Activated CD8-positive, alpha-beta T cell treated with anti-CD3 and anti-CD28 coated beads, Interleukin-2, amount 10 ng/mL, durations not matched to agents 7 days and 5 days (primary cell): ENCODE measurements around the gene DDX43. TPM values are rescaled to one million over a fixed set of nuclear protein-coding genes. Genes with fewer than 3 reads are reported as not detected.
"Not testable (repeated sequence)": the region's sequence is repeated elsewhere in the genome, so short reads cannot be mapped to it uniquely, and the experiment has no call there.

ENCODE experiments used
- ATAC-seq: fragments of 150-1000 bp; cut with Tn5 transposase; one replicate; pipeline ENCODE4 v1.10.0; 2021; ENCODE audit warnings: moderate library complexity
- CTCF ChIA-PET: fragments of 350-600 bp; sonication (Branson Sonifier 250); formaldehyde crosslinking; loops from one replicate; lab custom pipeline; 2021; ENCODE audit warnings: antibody characterized with exemption; lab: Charles Lee
- POLR2A ChIA-PET: fragments of 350-600 bp; sonication (Branson Sonifier 250); formaldehyde crosslinking; loops from one replicate; lab custom pipeline; 2021; ENCODE audit warnings: antibody characterized with exemption; lab: Charles Lee
- DNase-seq: peaks from one replicate; pipeline ENCODE4 v3.0.0-alpha.2; 2020
- H3K27ac Mint-ChIP-seq: one replicate; pipeline ENCODE4 v1.8.0; 2021; ENCODE audit warnings: mild to moderate bottlenecking, mixed read lengths
- H3K27me3 Mint-ChIP-seq: one replicate; pipeline ENCODE4 v1.8.0; 2021; ENCODE audit warnings: low read depth, mixed read lengths
- H3K36me3 Mint-ChIP-seq: one replicate; pipeline ENCODE4 v1.8.0; 2021; ENCODE audit warnings: low read depth, mixed read lengths
- H3K4me1 Mint-ChIP-seq: one replicate; pipeline ENCODE4 v1.8.0; 2021; ENCODE audit warnings: low read depth, mixed read lengths
- H3K4me3 Mint-ChIP-seq: one replicate; pipeline ENCODE4 v1.8.0; 2021; ENCODE audit warnings: mild to moderate bottlenecking, mixed read lengths
- H3K9me3 Mint-ChIP-seq: one replicate; pipeline ENCODE4 v1.8.0; 2022; ENCODE audit warnings: mixed read lengths; ENCODE audit not compliant: insufficient read depth
- total RNA-seq, 2 experiments: library from RNA; stranded (reverse); gene quantifications; one replicate each; pipeline ENCODE4 v1.2.3, GENCODE V29; 2021

Gene DDX43
- total RNA-seq, 2 experiments from 2014 or later, result 0.66 to 1.2 TPM

GRCh38 chr6:73369157-73369556 is 25.5 kb upstream of the DDX43 start:
- Mint-ChIP-seq H3K27ac (no peak overlapping the region), H3K36me3 (no peaks in the 10 kb centered on the region), H3K4me1 (no peaks in the 10 kb centered on the region), H3K27me3 (peaks cover 8% of the 10 kb centered on the region), H3K9me3 (peaks cover 8% of the 10 kb centered on the region), H3K4me3 (no peak overlapping the region)
- ChIA-PET POLR2A (interaction anchor here (0.7 kb wide), 1 partner anchor 431 kb away, joined by 3 read pairs; no protein-coding TSS in a partner anchor), CTCF (interaction anchor here (1.0 kb wide), 1 partner anchor 20 kb away, joined by 4 read pairs; no protein-coding TSS in a partner anchor)
- DNase-seq (no peak), ATAC-seq (no peak)

- peaks cover 8% of the 10 kb centered on the region for H3K9me3 Mint-ChIP-seq
- no peaks in the 10 kb centered on the region for H3K36me3 Mint-ChIP-seq
- no peak within 1 kb of the TSS for H3K4me3 Mint-ChIP-seq
- no peak for ATAC-seq
- H3K27ac Mint-ChIP-seq, result no peak within 1 kb of the TSS
- no peak for DNase-seq
- H3K4me1 Mint-ChIP-seq, result no peaks in the 10 kb centered on the region
- H3K27me3 Mint-ChIP-seq, result peaks cover 8% of the 10 kb centered on the region
- ChIA-PET POLR2A (no interaction called here), CTCF (interaction anchor here (1.0 kb wide), 1 partner anchor 19 kb away, joined by 4 read pairs; no protein-coding TSS in a partner anchor)
Observed at GRCh38 chr6:73369563-73369962, 25.1 kb upstream of the DDX43 start, which contains the start of gene OOEP. OOEP (minus strand) TSS chr6:73369897; CDS start chr6:73369792, 105 bp downstream.

GRCh38 chr6:73371984-73372383 is 22.6 kb upstream of the DDX43 start:
- ChIA-PET CTCF (no interaction called here), POLR2A (no interaction called here)
- no peak overlapping the region for H3K4me3 Mint-ChIP-seq
- ATAC-seq (no peak), DNase-seq (no peak)
- no peaks in the 10 kb centered on the region for H3K36me3 Mint-ChIP-seq
- no peaks in the 10 kb centered on the region for H3K4me1 Mint-ChIP-seq
- H3K9me3 Mint-ChIP-seq, result peaks cover 8% of the 10 kb centered on the region
- peaks cover 6% of the 10 kb centered on the region for H3K27me3 Mint-ChIP-seq
- H3K27ac Mint-ChIP-seq, result no peak overlapping the region

- no peaks in the 10 kb centered on the region for H3K4me1 Mint-ChIP-seq
- ChIA-PET POLR2A (no interaction called here), CTCF (no interaction called here)
- H3K27me3 Mint-ChIP-seq, result peaks cover 6% of the 10 kb centered on the region
- DNase-seq, result no peak
- H3K27ac Mint-ChIP-seq, result no peak overlapping the region
- no peak overlapping the region for H3K4me3 Mint-ChIP-seq
- no peak for ATAC-seq
- no peaks in the 10 kb centered on the region for H3K36me3 Mint-ChIP-seq
- H3K9me3 Mint-ChIP-seq, result peaks cover 8% of the 10 kb centered on the region
Observed at GRCh38 chr6:73372516-73372915, 22.1 kb upstream of the DDX43 start.

- no peaks in the 10 kb centered on the region for H3K27me3 Mint-ChIP-seq
- ChIA-PET CTCF (interaction anchor here (1.4 to 2.0 kb wide), 2 partner anchors 9 to 14 kb away, joined by 3 to 6 read pairs; no protein-coding TSS in a partner anchor), POLR2A (interaction anchor here (1.0 kb wide), 1 partner anchor 14 kb away, joined by 3 read pairs; no protein-coding TSS in a partner anchor)
- H3K9me3 Mint-ChIP-seq, result peaks cover 8% of the 10 kb centered on the region
- H3K27ac Mint-ChIP-seq, result no peak overlapping the region
- DNase-seq (no peak), ATAC-seq (no peak)
- no peaks in the 10 kb centered on the region for H3K36me3 Mint-ChIP-seq
- H3K4me1 Mint-ChIP-seq, result no peaks in the 10 kb centered on the region
- no peak overlapping the region for H3K4me3 Mint-ChIP-seq
Observed at GRCh38 chr6:73375216-73375615, 19.4 kb upstream of the DDX43 start.

GRCh38 chr6:73377225-73377624 is 17.4 kb upstream of the DDX43 start:
- no peak for ATAC-seq
- Mint-ChIP-seq H3K4me3 (no peak overlapping the region), H3K4me1 (no peaks in the 10 kb centered on the region), H3K27ac (no peak overlapping the region), H3K36me3 (no peaks in the 10 kb centered on the region), H3K9me3 (peaks cover 4% of the 10 kb centered on the region), H3K27me3 (no peaks in the 10 kb centered on the region)
- DNase-seq, result no peak
- POLR2A ChIA-PET, result no interaction called here
- CTCF ChIA-PET, result interaction anchor here (1.4 kb wide), 1 partner anchor 13 kb away, joined by 3 read pairs; no protein-coding TSS in a partner anchor

GRCh38 chr6:73381531-73381930 is 13.1 kb upstream of the DDX43 start:
- ATAC-seq, H3K4me1 Mint-ChIP-seq, POLR2A ChIA-PET, DNase-seq, H3K4me3 Mint-ChIP-seq, CTCF ChIA-PET, H3K27me3 Mint-ChIP-seq, H3K27ac Mint-ChIP-seq, H3K9me3 Mint-ChIP-seq, H3K36me3 Mint-ChIP-seq: not testable (repeated sequence)

- CTCF ChIA-PET, result no interaction called here
- Mint-ChIP-seq H3K4me1 (peaks cover 3% of the 10 kb centered on the region), H3K27ac (no peak overlapping the region), H3K9me3 (no peaks in the 10 kb centered on the region), H3K4me3 (no peak overlapping the region), H3K36me3 (no peaks in the 10 kb centered on the region), H3K27me3 (peaks cover 2% of the 10 kb centered on the region)
- POLR2A ChIA-PET, result interaction anchor here (0.6 kb wide), 1 partner anchor 194 kb away, joined by 3 read pairs; no protein-coding TSS in a partner anchor
- ATAC-seq (no peak), DNase-seq (no peak)
Observed at GRCh38 chr6:73382462-73383113, 12.0 kb upstream of the DDX43 start.

GRCh38 chr6:73388433-73388799 is 6.2 kb upstream of the DDX43 start:
- Mint-ChIP-seq H3K9me3 (no peaks in the 10 kb centered on the region), H3K4me1 (peaks cover 36% of the 10 kb centered on the region), H3K4me3 (peak overlapping the region; percentile 81), H3K27ac (peak overlapping the region; percentile 83), H3K36me3 (peaks cover 3% of the 10 kb centered on the region), H3K27me3 (peaks cover 2% of the 10 kb centered on the region)
- DNase-seq, result no peak
- POLR2A ChIA-PET, result interaction anchor here (0.6 to 0.9 kb wide), 3 partner anchors 13 to 197 kb away, joined by 3 to 5 read pairs (median 4); no protein-coding TSS in a partner anchor
- CTCF ChIA-PET, result interaction anchor here (0.8 to 2.5 kb wide), 12 partner anchors 10 to 772 kb away, joined by 3 to 18 read pairs (median 4); partner anchors contain the start of gene OOEP
- ATAC-seq, result peak; percentile 10

GRCh38 chr6:73388800-73389512 is 5.7 kb upstream of the DDX43 start:
- H3K9me3 Mint-ChIP-seq, result no peaks in the 10 kb centered on the region
- H3K27ac Mint-ChIP-seq, result peak overlapping the region; percentile 83
- H3K36me3 Mint-ChIP-seq, result peaks cover 3% of the 10 kb centered on the region
- ChIA-PET POLR2A (interaction anchor here (0.5 to 0.9 kb wide), 6 partner anchors 14 to 222 kb away, joined by 3 to 6 read pairs (median 4); no protein-coding TSS in a partner anchor), CTCF (interaction anchor here (0.7 to 2.5 kb wide), 15 partner anchors 9 to 773 kb away, joined by 3 to 18 read pairs (median 4); partner anchors contain the start of gene OOEP)
- DNase-seq (peak; percentile 76), ATAC-seq (peak; percentile 92)
- peaks cover 2% of the 10 kb centered on the region for H3K27me3 Mint-ChIP-seq
- H3K4me3 Mint-ChIP-seq, result peak overlapping the region; percentile 81
- peaks cover 36% of the 10 kb centered on the region for H3K4me1 Mint-ChIP-seq

- POLR2A ChIA-PET, result interaction anchor here (1.0 kb wide), 1 partner anchor 35 kb away, joined by 5 read pairs; no protein-coding TSS in a partner anchor
- peaks cover 3% of the 10 kb centered on the region for H3K36me3 Mint-ChIP-seq
- no peak for ATAC-seq
- no peaks in the 10 kb centered on the region for H3K9me3 Mint-ChIP-seq
- no peak for DNase-seq
- no peak overlapping the region for H3K4me3 Mint-ChIP-seq
- H3K27ac Mint-ChIP-seq, result no peak overlapping the region
- peaks cover 38% of the 10 kb centered on the region for H3K4me1 Mint-ChIP-seq
- CTCF ChIA-PET, result interaction anchor here (0.9 to 2.5 kb wide), 2 partner anchors 12 to 62 kb away, joined by 3 to 18 read pairs; no protein-coding TSS in a partner anchor
- no peaks in the 10 kb centered on the region for H3K27me3 Mint-ChIP-seq
Observed at GRCh38 chr6:73389854-73390253, 4.8 kb upstream of the DDX43 start.
